Adrenal gland (tissue), 12 donors: ENCODE measurements around the gene CSNK1G1. TPM values are rescaled to one million over a fixed set of nuclear protein-coding genes. Genes with fewer than 3 reads are reported as not detected.
"Not testable (repeated sequence)": the region's sequence is repeated elsewhere in the genome, so short reads cannot be mapped to it uniquely, and the experiment has no call there.

Experiments
- DNase-seq, 7 donors: peaks; one replicate each; pipeline ENCODE4 v3.0.0-alpha.2; 2019 to 2020
- H3K27ac ChIP-seq, 5 donors: fragments of 200-600 bp; sonication (generic) in 4 of 5; 1 replicate in 3 of 5; 2 replicates in 2 of 5; pipeline versions ENCODE4 v1.5.1 to v1.8.0; 2016 to 2020; ENCODE audit warnings: mild to moderate bottlenecking in 1 of 5
- H3K27me3 ChIP-seq: fragments of 200-600 bp; 2 replicates; pipeline ENCODE4 v1.8.0; 2021
- H3K36me3 ChIP-seq, 2 donors: fragments of 200-600 bp; replicated peaks in 1 of 2; 1 replicate in 1 of 2; 2 replicates in 1 of 2; pipeline versions ENCODE4 v1.5.1 to v1.8.0; 2018 to 2022
- H3K4me1 ChIP-seq, 2 donors: fragments of 200-600 bp; replicated peaks in 1 of 2; 1 replicate in 1 of 2; 2 replicates in 1 of 2; pipeline versions ENCODE4 v1.5.1 to v1.8.0; 2018 to 2021
- H3K4me3 ChIP-seq, 4 donors: fragments of 200-600 bp; sonication (generic) in 3 of 4; one replicate each; pipeline ENCODE4 v1.5.1; 2016 to 2018
- H3K9me3 ChIP-seq, 3 donors: fragments of 200-600 bp; sonication (generic) in 1 of 3; replicated peaks in 1 of 3; 1 replicate in 2 of 3; 2 replicates in 1 of 3; pipeline versions ENCODE4 v1.5.1 to v1.8.0; 2016 to 2021
- CTCF ChIP-seq, 6 experiments: fragments of 450-650 bp in 4 of 6; fragments of 200-600 bp in 2 of 6; sonication (generic) in 1 of 6; IDR thresholded peaks; 1 replicate in 5 of 6; 2 replicates in 1 of 6; pipeline versions ENCODE4 v1.5.1 to v1.8.0; 2016 to 2021; ENCODE audit warnings: antibody characterized with exemption in 6 of 6, mild to moderate bottlenecking in 2 of 6, moderate library complexity in 1 of 6
- POLR2A ChIP-seq, 2 donors: fragments of 450-650 bp; IDR thresholded peaks; one replicate each; pipeline ENCODE4 v1.6.1; 2017; ENCODE audit warnings: antibody characterized with exemption in 2 of 2, mild to moderate bottlenecking in 2 of 2, moderate library complexity in 1 of 2
- WGBS, 4 donors: extraction: QIAGEN DNeasy Blood & Tissue Kit in 2 of 4; methylation state at CpG; one replicate each; pipeline versions ENCODE4 v1.1.5 to v1.1.7; 2013 to 2017; 5-methylcytosine and 5-hydroxymethylcytosine counted together
- intact Hi-C, 2 donors: fragments of 100-400 bp; cut with DNase I; formaldehyde crosslinking; loops; one replicate each; pipeline versions ENCODE4 v1.14.1 to v1.15.0; 2022 to 2023
- polyA plus RNA-seq, 3 donors: library from polyadenylated mRNA; stranded (reverse); fragments of 200-250 nt in 2 of 3; fragments of 350-450 nt in 1 of 3; fragmentation: Illumina TruSeq in 1 of 3; extraction: RNeasy Lipid Tissue Mini Kit (QIAGEN cat#74804) in 1 of 3; gene quantifications; one replicate each; pipeline ENCODE4 v1.2.3, GENCODE V29; 2013 to 2014
- total RNA-seq, 9 donors: library from RNA; depleted of rRNA in 4 of 9; stranded (reverse); fragments of >200 nt in 4 of 9; fragments of 120-200 nt in 1 of 9; fragmentation: NEBNext Ultra II Directional in 1 of 9; extraction: Animal tissue kit (Norgen Biotek cat#: 25700) in 1 of 9; gene quantifications; one replicate each; pipeline versions ENCODE4 v1.1.0 to v1.2.4, GENCODE V29; 2013 to 2023
- donor health status: healthy with polysubstance abuse.
- donor health status: Bipolar disorder and iron deficiency.
- donor health status: DM: yes; HTN: yes; CAD: no.
- donor health status: DM: no; HTN: no; CAD: no.
- donor health status: DM: no; HTN: no; CAD: no.
- donor health status: DM: yes; HTN: yes; CAD: no.

The CSNK1G1 gene
- total and polyA plus RNA-seq, 12 donors = 1.2 to 31.6 (median 13.6) TPM

GRCh38 chr15:64225804-64226203, 130.2 kb downstream of the CSNK1G1 start:
- intact Hi-C loops = no loop called here
- no peak overlapping the region for H3K27ac ChIP-seq
- no peak for DNase-seq
- H3K4me3 ChIP-seq = no peak overlapping the region
- no peaks in the 10 kb centered on the region for H3K36me3 ChIP-seq
- no peaks in the 10 kb centered on the region for H3K9me3 ChIP-seq
- TF ChIP-seq POLR2A (IDR thresholded peaks at IDR 0.05) (no peak), CTCF (IDR thresholded peaks at IDR 0.05) (no peak)
- peaks cover 0 to 18% of the 10 kb centered on the region in 2 donors for H3K4me1 ChIP-seq
- WGBS, 4 donors = 94 to 98% (median 97%) methylated on average over 11 of the region's 11 CpGs
- H3K27me3 ChIP-seq = no peaks in the 10 kb centered on the region

- Histone ChIP-seq H3K4me1 (peaks cover 0 to 18% of the 10 kb centered on the region in 2 donors), H3K27ac (peak overlapping the region in 1 of 5 donors; percentile 4), H3K9me3 (no peaks in the 10 kb centered on the region), H3K36me3 (no peaks in the 10 kb centered on the region), H3K4me3 (no peak overlapping the region), H3K27me3 (no peaks in the 10 kb centered on the region)
- intact Hi-C loops = no loop called here
- TF ChIP-seq POLR2A (IDR thresholded peaks at IDR 0.05) (no peak), CTCF (IDR thresholded peaks at IDR 0.05) (no peak)
- DNase-seq = peak in 5 of 7 donors; percentile 31 to 45 (median 35)
- 23 to 38% (median 28%) methylated on average over 2 of the region's 2 CpGs for WGBS, 4 donors
These were observed 131.5 kb downstream of the CSNK1G1 start for GRCh38 chr15:64224511-64224910.

- Histone ChIP-seq H3K9me3 (no peaks in the 10 kb centered on the region), H3K27me3 (no peaks in the 10 kb centered on the region), H3K36me3 (no peaks in the 10 kb centered on the region), H3K27ac (no peak overlapping the region), H3K4me1 (peaks cover 0 to 18% of the 10 kb centered on the region in 2 donors), H3K4me3 (no peak overlapping the region)
- intact Hi-C loops = no loop called here
- DNase-seq = no peak
- no peak for TF ChIP-seq POLR2A (IDR thresholded peaks at IDR 0.05)
- no peak for TF ChIP-seq CTCF (IDR thresholded peaks at IDR 0.05)
These were observed 132.1 kb downstream of the CSNK1G1 start for GRCh38 chr15:64223882-64224281.

GRCh38 chr15:64222573-64223366, 133.2 kb downstream of the CSNK1G1 start:
- Histone ChIP-seq H3K27ac (no peak overlapping the region), H3K9me3 (no peaks in the 10 kb centered on the region), H3K36me3 (no peaks in the 10 kb centered on the region), H3K4me3 (no peak overlapping the region), H3K27me3 (no peaks in the 10 kb centered on the region), H3K4me1 (peaks cover 0 to 18% of the 10 kb centered on the region in 2 donors)
- intact Hi-C loops = no loop called here
- DNase-seq = no peak
- TF ChIP-seq POLR2A (IDR thresholded peaks at IDR 0.05) (no peak), CTCF (IDR thresholded peaks at IDR 0.05) (no peak)
- 82 to 95% (median 86%) methylated on average over 3 of the region's 3 CpGs for WGBS, 4 donors

GRCh38 chr15:64221911-64222310, 134.1 kb downstream of the CSNK1G1 start:
- H3K27me3 ChIP-seq, H3K27ac ChIP-seq, H3K9me3 ChIP-seq, DNase-seq, intact Hi-C loops, H3K4me3 ChIP-seq, H3K36me3 ChIP-seq: not testable (repeated sequence)
- H3K4me1 ChIP-seq = peaks cover 5 to 25% of the 10 kb centered on the region in 2 donors
- 81 to 97% (median 92%) methylated on average over 1 of the region's 1 CpG for WGBS, 4 donors

GRCh38 chr15:64217429-64217750, 138.6 kb downstream of the CSNK1G1 start:
- H3K27ac ChIP-seq, H3K9me3 ChIP-seq, intact Hi-C loops, H3K27me3 ChIP-seq, DNase-seq, H3K4me3 ChIP-seq: not testable (repeated sequence)
- peaks cover 0 to 13% of the 10 kb centered on the region in 2 donors for H3K36me3 ChIP-seq
- H3K4me1 ChIP-seq = peaks cover 12 to 15% of the 10 kb centered on the region in 2 donors
- 88 to 92% (median 88%) methylated on average over 5 of the region's 5 CpGs for WGBS, 4 donors
